HEK293T (cell line): ENCODE data around the gene PRKCA.

Experiments used
- CTCF ChIA-PET: fragments of 350-600 bp; formaldehyde crosslinking; extraction: SDS; loops from one replicate; lab custom pipeline; 2021; ENCODE audit warnings: antibody characterized with exemption, inconsistent platforms; lab: Yijun Ruan, JAX
- POLR2A ChIA-PET: fragments of 350-600 bp; formaldehyde crosslinking; extraction: SDS; loops from one replicate; lab custom pipeline; 2020; ENCODE audit warnings: antibody characterized with exemption, inconsistent platforms; lab: Yijun Ruan, JAX
- DNase-seq: peaks from one replicate; pipeline ENCODE4 v3.0.0; 2012; ENCODE audit warnings: mixed read lengths; ENCODE audit errors: extremely low spot score
- ARNT ChIP-seq: fragments of 450-650 bp; IDR thresholded peaks from 2 replicates; pipeline ENCODE4 v1.6.1; 2017; ENCODE audit warnings: mild to moderate bottlenecking
- BHLHE40 ChIP-seq: fragments of 450-650 bp; IDR thresholded peaks from 2 replicates; pipeline ENCODE4 v1.6.1; 2016; ENCODE audit warnings: mild to moderate bottlenecking, moderate library complexity, borderline replicate concordance
- CTBP1 ChIP-seq: fragments of 450-650 bp; IDR thresholded peaks from 2 replicates; pipeline ENCODE4 v1.6.1; 2016; ENCODE audit warnings: borderline replicate concordance
- ELF4 ChIP-seq: fragments of 450-650 bp; IDR thresholded peaks from 2 replicates; pipeline ENCODE4 v1.6.1; 2017; ENCODE audit warnings: antibody characterized with exemption
- FOXA1 ChIP-seq: fragments of 450-650 bp; IDR thresholded peaks from 2 replicates; pipeline ENCODE4 v1.6.1; 2016; ENCODE audit warnings: mild to moderate bottlenecking
- FOXK2 ChIP-seq: fragments of 450-650 bp; IDR thresholded peaks from 2 replicates; pipeline ENCODE4 v1.6.1; 2016; ENCODE audit warnings: mild to moderate bottlenecking
- FOXM1 ChIP-seq: fragments of 450-650 bp; IDR thresholded peaks from 2 replicates; pipeline ENCODE4 v1.6.1; 2017; ENCODE audit warnings: mild to moderate bottlenecking, borderline replicate concordance
- HDGF ChIP-seq: fragments of 450-650 bp; IDR thresholded peaks from 2 replicates; pipeline ENCODE4 v1.6.1; 2017; ENCODE audit warnings: antibody characterized with exemption, borderline replicate concordance
- L3MBTL2 ChIP-seq: fragments of 450-650 bp; conservative IDR thresholded peaks from 2 replicates; pipeline ENCODE4 v1.6.1; 2016; ENCODE audit warnings: mild to moderate bottlenecking
- LEF1 ChIP-seq: fragments of 450-650 bp; IDR thresholded peaks from 2 replicates; pipeline ENCODE4 v1.6.1; 2017; ENCODE audit warnings: mild to moderate bottlenecking, borderline replicate concordance
- NFRKB ChIP-seq: fragments of 450-650 bp; IDR thresholded peaks from 2 replicates; pipeline ENCODE4 v1.6.1; 2016; ENCODE audit warnings: mild to moderate bottlenecking, moderate library complexity
- SP1 ChIP-seq: fragments of 450-650 bp; IDR thresholded peaks from 2 replicates; pipeline ENCODE4 v1.6.1; 2017
- SUZ12 ChIP-seq: fragments of 450-650 bp; IDR thresholded peaks from 2 replicates; pipeline ENCODE4 v1.6.1; 2016; ENCODE audit warnings: mild to moderate bottlenecking
- TARDBP ChIP-seq: fragments of 450-650 bp; IDR thresholded peaks from 2 replicates; pipeline ENCODE4 v1.6.1; 2016
- ZNF384 ChIP-seq: fragments of 450-650 bp; IDR thresholded peaks from 2 replicates; pipeline ENCODE4 v1.6.1; 2016
- TF ChIP-seq, protein P1 (sequence below): fragments of 450-650 bp; IDR thresholded peaks from 2 replicates; pipeline ENCODE4 v1.6.1; 2016

PRKCA gene

DNA sequence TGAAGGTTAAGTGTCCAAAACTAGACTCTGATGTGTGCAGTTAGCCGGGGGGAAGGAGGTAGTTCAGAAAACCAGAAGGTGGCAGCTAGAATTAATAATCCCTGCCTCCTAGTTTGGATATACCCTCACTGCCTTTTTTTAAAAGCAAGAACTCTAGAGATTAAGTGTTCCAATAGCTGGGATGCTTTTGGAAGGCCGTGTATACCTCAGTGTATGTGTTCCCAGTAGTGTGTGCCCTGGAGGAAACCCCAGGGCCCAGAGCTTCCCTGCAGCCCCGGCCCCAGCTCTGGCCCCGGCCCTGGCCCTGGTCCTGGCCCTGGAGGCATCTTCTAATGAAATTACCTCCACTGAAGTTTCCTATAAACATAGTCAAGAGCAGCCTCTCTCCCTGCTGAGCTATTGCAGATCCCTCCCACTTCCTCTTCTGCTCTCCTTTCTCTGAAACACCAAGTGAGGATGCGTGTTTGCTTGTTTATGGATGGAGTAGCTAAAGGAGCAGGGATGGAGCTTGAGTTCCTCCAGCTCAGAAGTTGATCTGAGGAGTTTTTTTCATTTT is 130.7 kb downstream of the PRKCA start:
- no peak for TF ChIP-seq SP1
- TF ChIP-seq BHLHE40 = no peak
- no peak for TF ChIP-seq NFRKB
- TF ChIP-seq CTBP1 = no peak
- TF ChIP-seq L3MBTL2 = no peak
- TF ChIP-seq TARDBP = no peak
- no peak for TF ChIP-seq LEF1
- no peak for TF ChIP-seq ARNT
- no peak for TF ChIP-seq SUZ12
- no peak for TF ChIP-seq FOXA1
- TF ChIP-seq ELF4 = no peak
- TF ChIP-seq FOXM1 = no peak
- TF ChIP-seq ZNF384 = no peak
- no peak for TF ChIP-seq FOXK2
- no peak for TF ChIP-seq HDGF
- TF ChIP-seq, protein P1, sequence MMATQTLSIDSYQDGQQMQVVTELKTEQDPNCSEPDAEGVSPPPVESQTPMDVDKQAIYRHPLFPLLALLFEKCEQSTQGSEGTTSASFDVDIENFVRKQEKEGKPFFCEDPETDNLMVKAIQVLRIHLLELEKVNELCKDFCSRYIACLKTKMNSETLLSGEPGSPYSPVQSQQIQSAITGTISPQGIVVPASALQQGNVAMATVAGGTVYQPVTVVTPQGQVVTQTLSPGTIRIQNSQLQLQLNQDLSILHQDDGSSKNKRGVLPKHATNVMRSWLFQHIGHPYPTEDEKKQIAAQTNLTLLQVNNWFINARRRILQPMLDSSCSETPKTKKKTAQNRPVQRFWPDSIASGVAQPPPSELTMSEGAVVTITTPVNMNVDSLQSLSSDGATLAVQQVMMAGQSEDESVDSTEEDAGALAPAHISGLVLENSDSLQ = no peak
- ChIA-PET CTCF (no interaction called here), POLR2A (interaction anchor here (0.7 kb wide), 1 partner anchor 130 kb away, joined by 3 read pairs; the partner anchor contains the start of gene PRKCA)
- no peak for DNase-seq

DNA sequence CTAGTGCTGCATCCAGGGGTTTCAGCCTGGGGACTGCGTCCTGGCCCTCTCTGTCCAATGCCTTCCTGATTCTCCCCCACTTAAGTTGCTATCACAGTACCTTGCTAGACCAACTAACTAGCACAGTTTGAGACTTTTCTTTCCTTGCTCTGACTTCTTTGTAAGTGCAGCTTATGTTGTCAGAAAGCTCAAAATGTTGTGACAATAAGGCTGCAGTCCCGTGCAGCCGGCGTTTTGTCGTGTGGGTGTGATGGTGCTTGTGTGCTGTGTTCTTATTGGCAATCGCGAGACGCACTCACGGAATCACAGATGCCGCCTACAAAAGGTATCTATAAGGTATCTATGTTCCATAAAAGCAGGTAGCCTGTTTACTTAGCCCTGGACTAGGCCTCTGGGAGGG is 132.8 kb downstream of the PRKCA start:
- TF ChIP-seq CTBP1 (no peak), ELF4 (no peak)
- TF ChIP-seq, protein P1 = no peak
- DNase-seq = no peak
- ChIA-PET POLR2A (interaction anchor here (0.6 kb wide), 1 partner anchor 185 kb away, joined by 3 read pairs; no protein-coding TSS in a partner anchor), CTCF (interaction anchor here (0.6 kb wide), 1 partner anchor 91 kb away, joined by 5 read pairs; no protein-coding TSS in a partner anchor)

DNA sequence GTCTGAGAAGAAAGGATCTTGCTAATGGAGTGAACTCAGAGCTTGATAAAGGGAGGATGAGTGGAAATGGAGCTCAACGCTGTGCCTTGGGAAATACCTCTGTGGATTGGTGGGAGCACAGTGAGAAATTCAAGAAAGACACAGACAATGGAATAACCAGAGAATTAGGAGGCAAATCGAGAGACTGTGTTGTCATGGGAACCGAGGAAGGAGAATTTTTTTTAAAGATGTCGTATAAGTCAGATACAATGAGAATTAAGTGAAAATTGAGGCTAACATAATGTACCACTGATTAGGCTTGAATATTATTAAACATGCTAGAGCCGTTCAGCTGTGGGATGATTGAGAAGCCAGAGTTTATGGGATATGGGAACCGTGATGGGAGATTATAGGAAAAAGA is 134.2 kb downstream of the PRKCA start:
- ChIA-PET POLR2A (no interaction called here), CTCF (no interaction called here)
- TF ChIP-seq NFRKB = no peak
- no peak for TF ChIP-seq ARNT
- no peak for TF ChIP-seq SUZ12
- TF ChIP-seq ELF4 = no peak
- TF ChIP-seq FOXA1 = no peak
- no peak for TF ChIP-seq BHLHE40
- no peak for TF ChIP-seq ZNF384
- TF ChIP-seq, protein P1 = no peak
- no peak for TF ChIP-seq LEF1
- no peak for TF ChIP-seq CTBP1
- TF ChIP-seq FOXK2 = no peak
- TF ChIP-seq L3MBTL2 = no peak
- TF ChIP-seq TARDBP = no peak
- no peak for TF ChIP-seq HDGF
- TF ChIP-seq SP1 = no peak
- no peak for TF ChIP-seq FOXM1
- DNase-seq = no peak

DNA sequence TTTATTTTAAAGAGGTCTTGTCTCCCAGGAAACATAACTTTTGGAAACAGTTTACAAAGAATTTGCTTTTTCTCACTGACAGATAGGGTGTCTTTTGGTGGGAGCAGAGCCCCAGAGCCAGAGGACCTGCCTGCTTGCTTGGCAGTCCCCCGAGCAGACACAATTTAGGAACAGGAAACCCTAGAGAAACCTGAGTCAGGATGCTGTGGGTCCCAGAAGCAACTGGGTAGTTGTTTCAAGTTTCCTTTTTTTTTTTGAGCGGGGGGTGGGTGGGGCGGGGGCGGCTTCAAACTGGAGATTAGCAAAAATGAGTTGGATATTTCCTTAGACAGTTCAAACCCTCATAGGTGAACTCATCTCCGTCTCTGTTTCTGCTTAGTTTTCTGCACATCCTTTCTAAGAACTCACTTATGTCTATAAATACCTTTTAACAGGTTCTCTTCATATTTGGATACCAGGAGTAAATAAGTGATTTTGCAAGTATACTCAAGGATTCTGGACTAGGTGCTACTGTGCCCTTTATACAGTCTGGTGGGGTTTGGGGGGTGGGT is 135.1 kb downstream of the PRKCA start:
- TF ChIP-seq FOXM1 (no peak), ELF4 (no peak), FOXK2 (no peak), SP1 (no peak), ZNF384 (no peak), NFRKB (no peak), FOXA1 (no peak), LEF1 (no peak), ARNT (no peak), CTBP1 (no peak), TARDBP (no peak)
- TF ChIP-seq, protein P1 = no peak
- POLR2A ChIA-PET = no interaction called here
- DNase-seq = no peak
- CTCF ChIA-PET = no interaction called here

DNA sequence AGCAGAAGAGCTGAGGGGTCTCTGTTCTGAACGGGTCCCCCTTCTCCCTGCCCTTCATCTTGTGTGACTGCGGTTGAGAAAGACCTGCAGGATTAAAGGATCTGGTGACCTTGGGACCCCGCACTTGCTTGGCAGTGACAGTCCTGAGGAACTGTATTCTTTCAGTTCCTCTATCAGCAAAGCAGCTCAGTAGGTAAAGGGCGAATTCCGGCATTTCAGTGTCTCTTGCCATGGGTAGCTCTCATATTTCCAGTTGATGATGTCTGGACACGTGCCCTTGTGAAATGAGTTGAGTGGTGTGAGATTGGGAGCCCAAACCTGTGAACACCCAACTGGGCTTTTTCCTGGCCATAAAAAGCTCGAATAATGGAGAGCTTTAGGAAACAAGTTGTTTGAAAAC is 135.7 kb downstream of the PRKCA start:
- no peak for TF ChIP-seq L3MBTL2
- no peak for TF ChIP-seq FOXA1
- no peak for TF ChIP-seq ARNT
- no peak for TF ChIP-seq LEF1
- TF ChIP-seq, protein P1 = no peak
- no peak for TF ChIP-seq SP1
- no peak for TF ChIP-seq TARDBP
- no peak for TF ChIP-seq BHLHE40
- TF ChIP-seq FOXM1 = no peak
- no peak for TF ChIP-seq HDGF
- no peak for TF ChIP-seq ZNF384
- no peak for TF ChIP-seq SUZ12
- TF ChIP-seq NFRKB = no peak
- CTCF ChIA-PET = no interaction called here
- DNase-seq = no peak
- POLR2A ChIA-PET = no interaction called here
